NT2/D1 (cell line): ENCODE data around the gene CRACR2B.

Experiments
- DNase-seq: peaks from one replicate; pipeline ENCODE4 v3.0.0-alpha.2; 2011; ENCODE audit warnings: low read depth, low spot score
- H3K27me3 ChIP-seq: 2 replicates; pipeline ENCODE4 v1.6.0; 2011; ENCODE audit warnings: mild to moderate bottlenecking; ENCODE audit not compliant: insufficient read length, insufficient read depth
- H3K36me3 ChIP-seq: 2 replicates; pipeline ENCODE4 v1.6.1; 2011; ENCODE audit warnings: mild to moderate bottlenecking, low read length, mixed read lengths; ENCODE audit not compliant: insufficient read depth, insufficient read length
- H3K4me1 ChIP-seq: 2 replicates; pipeline ENCODE4 v1.5.1; 2011; ENCODE audit not compliant: insufficient read depth, insufficient read length
- H3K4me3 ChIP-seq: 2 replicates; pipeline ENCODE4 v1.5.1; 2011; ENCODE audit warnings: low read depth; ENCODE audit not compliant: insufficient read length
- H3K9ac ChIP-seq: 2 replicates; pipeline ENCODE4 v1.6.0; 2011; ENCODE audit warnings: low read depth; ENCODE audit not compliant: insufficient read length
- H3K9me3 ChIP-seq: 2 replicates; pipeline ENCODE4 v1.5.1; 2011; ENCODE audit warnings: mild to moderate bottlenecking, low read length; ENCODE audit not compliant: insufficient read depth
- SUZ12 ChIP-seq: IDR thresholded peaks from 2 replicates; pipeline ENCODE4 v1.6.1; 2011; ENCODE audit not compliant: insufficient read length, insufficient read depth; ENCODE audit errors: extremely low read depth
- YY1 ChIP-seq: IDR thresholded peaks from 2 replicates; pipeline ENCODE4 v1.6.1; 2011; ENCODE audit not compliant: insufficient read length, insufficient read depth
- ZNF274 ChIP-seq: IDR thresholded peaks from 2 replicates; pipeline ENCODE4 v1.6.1; 2011; ENCODE audit warnings: mild to moderate bottlenecking, low read depth, low read length

The CRACR2B gene

GRCh38 chr11:870418-870817, 42.7 kb downstream of the CRACR2B start:
- H3K4me1 ChIP-seq: peaks cover 36% of the 10 kb centered on the region
- peak overlapping the region; percentile 53 for H3K9ac ChIP-seq
- no peak for TF ChIP-seq ZNF274
- no peak for TF ChIP-seq YY1
- TF ChIP-seq SUZ12: no peak
- peaks cover 67% of the 10 kb centered on the region for H3K36me3 ChIP-seq
- no peak overlapping the region for H3K4me3 ChIP-seq
- DNase-seq: no peak
- H3K9me3 ChIP-seq: no peaks in the 10 kb centered on the region
- no peaks in the 10 kb centered on the region for H3K27me3 ChIP-seq

- Histone ChIP-seq H3K27me3 (no peaks in the 10 kb centered on the region), H3K9me3 (no peaks in the 10 kb centered on the region), H3K4me1 (peaks cover 31% of the 10 kb centered on the region), H3K9ac (peak overlapping the region; percentile 46), H3K4me3 (no peak overlapping the region), H3K36me3 (peaks cover 66% of the 10 kb centered on the region)
- TF ChIP-seq SUZ12 (no peak), ZNF274 (no peak), YY1 (no peak)
- no peak for DNase-seq
Observed at GRCh38 chr11:871472-871871, 43.8 kb downstream of the CRACR2B start.

DNA sequence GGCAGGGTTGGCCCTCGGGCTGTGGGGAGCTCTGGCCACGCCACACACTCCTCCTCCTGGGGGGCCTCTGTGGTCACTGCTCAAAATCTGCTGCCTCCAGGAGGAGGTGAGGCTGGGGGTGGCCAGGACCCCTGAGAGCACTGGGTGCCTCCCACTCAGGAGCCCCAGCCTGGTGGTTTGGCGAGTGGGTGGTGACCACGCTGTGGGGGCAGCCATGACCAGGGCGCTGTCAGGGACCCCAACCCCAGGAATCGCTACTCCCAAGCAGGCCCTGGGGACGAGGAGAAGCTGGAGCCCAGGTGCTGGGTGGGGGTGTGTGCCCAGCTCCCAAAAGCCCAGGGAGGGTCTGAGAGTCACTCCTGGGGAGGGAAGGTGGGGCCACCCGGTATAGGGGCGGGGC, 45.1 kb downstream of the CRACR2B start:
- Histone ChIP-seq H3K9ac (no peak overlapping the region), H3K9me3 (no peaks in the 10 kb centered on the region), H3K27me3 (no peaks in the 10 kb centered on the region), H3K4me3 (no peak overlapping the region), H3K36me3 (peaks cover 66% of the 10 kb centered on the region), H3K4me1 (peaks cover 25% of the 10 kb centered on the region)
- DNase-seq: no peak
- TF ChIP-seq YY1 (no peak), ZNF274 (no peak), SUZ12 (no peak)

DNA sequence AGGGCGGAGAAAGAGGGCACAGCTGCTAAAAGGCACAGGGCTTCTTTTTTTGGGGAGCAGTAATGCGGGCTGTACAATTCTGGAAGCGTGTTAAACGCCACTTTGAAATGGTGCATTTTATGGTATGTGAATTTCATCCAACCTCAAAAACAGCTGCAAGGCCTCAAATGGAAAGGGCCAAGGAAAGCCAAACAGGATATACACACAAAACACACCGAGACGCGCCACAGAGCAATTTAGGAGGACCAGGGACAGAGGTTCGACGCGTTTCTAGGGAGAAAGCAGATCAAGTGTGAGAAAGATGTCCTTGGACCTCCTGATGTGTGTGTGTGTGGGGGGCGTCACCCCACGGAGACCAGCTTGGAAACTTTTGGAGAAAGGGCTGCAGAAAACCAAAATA, 46.0 kb downstream of the CRACR2B start:
- peaks cover 63% of the 10 kb centered on the region for H3K36me3 ChIP-seq

GRCh38 chr11:875203-875602, 47.5 kb downstream of the CRACR2B start:
- DNase-seq: no peak
- Histone ChIP-seq H3K27me3 (no peaks in the 10 kb centered on the region), H3K9ac (no peak overlapping the region), H3K4me3 (no peak overlapping the region), H3K4me1 (peaks cover 11% of the 10 kb centered on the region), H3K36me3 (peaks cover 63% of the 10 kb centered on the region), H3K9me3 (no peaks in the 10 kb centered on the region)
- TF ChIP-seq SUZ12 (no peak), YY1 (no peak), ZNF274 (no peak)

More for the DNA sequence above, 46.0 kb downstream of the CRACR2B start:
- no peak overlapping the region for H3K4me3 ChIP-seq
- H3K9ac ChIP-seq: peak overlapping the region; percentile 2
- DNase-seq: no peak
- peaks cover 25% of the 10 kb centered on the region for H3K4me1 ChIP-seq
- H3K27me3 ChIP-seq: no peaks in the 10 kb centered on the region
- TF ChIP-seq ZNF274 (no peak), SUZ12 (no peak), YY1 (no peak)
- no peaks in the 10 kb centered on the region for H3K9me3 ChIP-seq

- Histone ChIP-seq H3K4me1 (peaks cover 6% of the 10 kb centered on the region), H3K4me3 (no peak overlapping the region), H3K9ac (no peak overlapping the region), H3K27me3 (no peaks in the 10 kb centered on the region), H3K9me3 (no peaks in the 10 kb centered on the region), H3K36me3 (peaks cover 67% of the 10 kb centered on the region)
- DNase-seq: no peak
- TF ChIP-seq YY1 (no peak), SUZ12 (no peak), ZNF274 (no peak)
Observed at GRCh38 chr11:875769-876301, 48.1 kb downstream of the CRACR2B start.

- H3K4me3 ChIP-seq: no peak overlapping the region
- H3K9me3 ChIP-seq: no peaks in the 10 kb centered on the region
- TF ChIP-seq YY1 (no peak), SUZ12 (no peak), ZNF274 (no peak)
- H3K4me1 ChIP-seq: peaks cover 3% of the 10 kb centered on the region
- no peak overlapping the region for H3K9ac ChIP-seq
- no peak for DNase-seq
- peaks cover 67% of the 10 kb centered on the region for H3K36me3 ChIP-seq
- no peaks in the 10 kb centered on the region for H3K27me3 ChIP-seq
Observed at GRCh38 chr11:876545-876944, 48.8 kb downstream of the CRACR2B start.

GRCh38 chr11:877565-877964, 49.8 kb downstream of the CRACR2B start:
- Histone ChIP-seq H3K36me3 (peaks cover 69% of the 10 kb centered on the region), H3K4me1 (no peaks in the 10 kb centered on the region), H3K9me3 (no peaks in the 10 kb centered on the region), H3K4me3 (no peak overlapping the region), H3K9ac (no peak overlapping the region), H3K27me3 (no peaks in the 10 kb centered on the region)
- peak; percentile 58 for DNase-seq
- TF ChIP-seq ZNF274 (no peak), SUZ12 (no peak), YY1 (no peak)
